Fibroblast of lung (primary cell): ENCODE measurements around the gene ACD.

Source experiments
- CTCF ChIP-seq, 2 donors: IDR thresholded peaks in 1 of 2; conservative IDR thresholded peaks in 1 of 2; 1 replicate in 1 of 2; 2 replicates in 1 of 2; pipeline ENCODE4 v1.5.1; 2011 to 2012; ENCODE audit warnings: low read length in 2 of 2, control low read depth in 1 of 2, inconsistent platforms in 1 of 2, low read depth in 1 of 2, mild to moderate bottlenecking in 1 of 2
- EZH2 ChIP-seq: IDR thresholded peaks from 2 replicates; pipeline ENCODE4 v1.5.1; 2012; ENCODE audit warnings: low read length, control low read depth, mild to moderate bottlenecking; ENCODE audit errors: missing control alignments

GRCh38 chr16:67699265-67699664 is 39.2 kb upstream of the ACD start:
- no peak for TF ChIP-seq CTCF (conservative IDR thresholded peaks at IDR 0.05 in 1 of 2, IDR thresholded peaks at IDR 0.05 in 1 of 2; ENCODE audit: low read depth in 1 of 2, low read length in 2 of 2)
- no peak for TF ChIP-seq EZH2
